ENCODE data around the gene IBTK.

DNA sequence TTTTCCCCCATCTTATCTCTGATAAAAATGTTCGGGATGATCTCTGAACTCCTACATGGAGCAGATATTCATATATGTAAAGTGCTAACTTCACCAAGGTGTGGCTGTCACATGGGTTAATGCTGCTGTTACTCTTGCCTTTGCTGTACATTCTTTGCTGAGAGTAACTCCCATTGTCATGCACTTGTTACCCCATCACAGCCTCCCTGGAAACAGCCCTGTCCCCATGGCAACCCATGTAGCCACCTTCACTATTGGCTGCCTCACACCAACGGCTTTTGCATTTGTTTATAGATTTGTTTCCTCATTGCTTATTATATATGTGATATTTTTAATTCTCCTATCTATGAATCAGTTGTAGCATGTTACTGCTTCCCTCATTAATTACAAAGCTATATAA, 17.3 kb upstream of the IBTK start:
- TF ChIP-seq, protein P1, sequence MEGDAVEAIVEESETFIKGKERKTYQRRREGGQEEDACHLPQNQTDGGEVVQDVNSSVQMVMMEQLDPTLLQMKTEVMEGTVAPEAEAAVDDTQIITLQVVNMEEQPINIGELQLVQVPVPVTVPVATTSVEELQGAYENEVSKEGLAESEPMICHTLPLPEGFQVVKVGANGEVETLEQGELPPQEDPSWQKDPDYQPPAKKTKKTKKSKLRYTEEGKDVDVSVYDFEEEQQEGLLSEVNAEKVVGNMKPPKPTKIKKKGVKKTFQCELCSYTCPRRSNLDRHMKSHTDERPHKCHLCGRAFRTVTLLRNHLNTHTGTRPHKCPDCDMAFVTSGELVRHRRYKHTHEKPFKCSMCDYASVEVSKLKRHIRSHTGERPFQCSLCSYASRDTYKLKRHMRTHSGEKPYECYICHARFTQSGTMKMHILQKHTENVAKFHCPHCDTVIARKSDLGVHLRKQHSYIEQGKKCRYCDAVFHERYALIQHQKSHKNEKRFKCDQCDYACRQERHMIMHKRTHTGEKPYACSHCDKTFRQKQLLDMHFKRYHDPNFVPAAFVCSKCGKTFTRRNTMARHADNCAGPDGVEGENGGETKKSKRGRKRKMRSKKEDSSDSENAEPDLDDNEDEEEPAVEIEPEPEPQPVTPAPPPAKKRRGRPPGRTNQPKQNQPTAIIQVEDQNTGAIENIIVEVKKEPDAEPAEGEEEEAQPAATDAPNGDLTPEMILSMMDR (IDR thresholded peaks at IDR 0.05): no peak
- no peak for TF ChIP-seq POLR2AphosphoS5 (IDR thresholded peaks at IDR 0.05)
- TF ChIP-seq POLR2A (IDR thresholded peaks at IDR 0.05): no peak

Measured in prostate gland (tissue), 2 donors.